GM19372 (cell line): ENCODE results near the gene SYT11.
"Not testable (repeated sequence)": the region's sequence is repeated elsewhere in the genome, so short reads cannot be mapped to it uniquely, and the experiment has no call there.

Experiments used
- ATAC-seq: cut with Tn5 transposase; IDR thresholded peaks from one replicate; pipeline ENCODE4 v1.9.1; 2021; ENCODE audit warnings: mild to moderate bottlenecking, low read depth, moderate library complexity; ENCODE audit not compliant: unreplicated experiment

SYT11 gene

DNA sequence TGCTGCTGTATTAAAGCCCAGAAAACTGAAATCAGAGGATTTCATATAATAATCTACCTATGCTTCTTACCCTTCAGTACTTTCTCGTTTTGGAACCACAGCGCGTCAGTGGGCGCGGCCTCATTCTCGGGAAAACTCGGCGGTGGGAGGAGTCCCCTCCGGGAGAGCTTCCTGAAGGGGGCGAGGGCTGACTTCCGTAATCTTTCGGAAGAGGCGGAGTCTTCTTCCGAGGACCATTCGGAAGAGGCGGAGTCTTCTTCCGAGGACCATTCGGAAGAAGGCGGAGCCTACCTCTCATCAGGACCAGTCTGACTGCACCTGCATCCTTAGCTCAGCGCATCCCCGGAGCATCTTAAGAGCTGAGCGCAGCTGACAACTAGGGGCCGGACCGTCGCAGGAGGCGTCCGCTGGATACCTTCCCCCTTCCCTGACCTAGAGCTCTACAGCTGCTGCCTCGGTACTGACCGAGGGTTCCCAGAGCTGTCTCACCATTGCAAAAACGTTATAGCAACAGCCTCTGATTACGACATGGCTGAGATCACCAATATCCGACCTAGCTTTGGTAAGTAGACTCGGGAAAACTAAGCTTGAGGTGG is at the start of gene SYT11:
TSS of gene SYT11 (plus strand) at position 334 of the 596 bp plus-strand sequence. CDS start at position 529, 195 bp downstream.
- ATAC-seq, result peak; percentile 67

DNA sequence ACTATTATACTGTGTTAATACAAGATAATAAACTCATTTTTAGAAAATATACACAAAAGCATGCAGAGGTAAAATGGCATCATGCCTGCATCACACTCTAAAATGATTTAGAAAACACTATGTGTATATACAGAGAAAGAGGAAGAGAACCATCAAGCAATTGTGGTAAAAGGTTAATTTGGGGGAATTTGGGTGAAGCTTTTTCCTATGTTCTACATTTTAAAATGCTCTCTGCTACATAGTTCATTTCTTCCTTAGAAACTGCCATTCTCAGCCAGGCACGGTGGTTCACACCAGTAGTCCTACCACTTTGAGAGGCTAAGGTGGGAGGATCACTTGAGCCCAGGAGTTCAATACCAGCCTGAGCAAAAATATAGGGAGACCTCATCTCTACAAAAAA is 46.5 kb upstream of the SYT11 start:
- ATAC-seq, result no peak

GRCh38 chr1:155813672-155814071 is 45.7 kb upstream of the SYT11 start:
- no peak for ATAC-seq

DNA sequence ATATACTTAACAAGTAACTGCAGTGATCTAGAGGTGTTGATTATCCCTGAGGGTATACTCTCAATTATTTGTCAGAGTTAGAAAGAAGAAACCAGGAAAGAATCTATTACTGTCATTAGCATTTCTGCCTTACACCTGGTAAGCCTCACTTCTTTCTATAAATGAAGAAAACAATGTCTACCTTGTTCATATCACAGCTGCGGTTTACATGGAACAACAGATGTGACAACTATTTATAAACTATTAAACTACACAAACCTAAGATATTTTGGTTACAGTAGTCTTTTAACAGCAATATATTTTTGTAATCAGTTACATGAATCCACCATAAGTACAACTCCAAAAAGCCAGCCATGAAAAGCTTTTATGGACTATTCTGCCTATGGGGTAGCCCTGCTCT is 43.0 kb upstream of the SYT11 start:
- ATAC-seq, result no peak

DNA sequence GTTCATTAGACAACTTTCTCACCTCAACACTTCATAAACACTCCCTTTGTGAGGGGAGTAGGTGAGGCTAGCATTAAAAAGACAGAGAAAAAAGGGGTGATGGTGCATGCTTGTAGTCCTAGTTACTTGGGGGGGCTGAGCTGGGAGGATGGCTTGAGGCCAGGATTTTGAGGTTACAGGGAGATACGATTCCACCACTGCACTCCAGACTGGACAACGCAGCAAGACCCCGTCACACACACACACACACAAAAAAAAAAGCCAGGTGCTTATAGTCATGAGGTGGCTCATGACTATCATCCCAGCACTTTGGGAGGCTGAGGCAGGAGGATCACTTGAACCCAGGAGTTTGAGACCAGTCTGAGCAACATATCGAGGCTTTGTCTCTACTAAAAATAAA is 31.9 kb upstream of the SYT11 start:
- ATAC-seq, result no peak

DNA sequence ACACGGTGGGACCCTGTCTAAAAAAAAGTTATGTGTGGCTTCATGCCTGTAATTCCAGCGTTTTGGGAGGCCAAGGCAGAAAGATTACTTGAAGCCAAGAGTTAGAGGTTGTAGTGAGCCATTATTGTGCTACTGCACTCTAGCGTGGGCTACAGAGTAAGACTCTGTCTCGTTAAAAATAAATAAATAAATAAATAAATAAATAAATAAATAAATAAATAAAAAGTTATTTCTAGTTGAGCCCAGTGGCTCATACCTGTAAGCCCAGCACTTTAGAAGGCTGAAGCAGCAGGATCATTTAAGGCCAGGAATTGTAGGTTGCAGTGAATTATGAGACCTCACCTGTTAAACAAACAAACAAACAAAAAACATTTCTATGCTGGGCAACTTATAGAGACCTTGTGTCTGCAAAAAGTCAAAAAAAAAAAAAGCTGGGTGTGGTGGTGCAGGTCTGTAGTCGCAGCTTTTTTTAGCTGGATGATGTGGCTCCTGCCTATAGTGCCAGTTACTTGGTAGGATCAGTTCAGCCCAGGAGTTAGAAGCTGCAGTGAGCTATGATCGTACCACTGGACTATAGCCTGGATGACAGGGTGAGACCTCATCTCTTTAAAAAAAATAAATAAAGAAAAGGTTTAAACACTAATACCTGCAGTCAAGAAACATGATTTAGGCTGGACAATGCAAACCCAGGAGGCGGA is 27.9 kb upstream of the SYT11 start:
- no peak for ATAC-seq

GRCh38 chr1:155833665-155834295 is 25.6 kb upstream of the SYT11 start:
- ATAC-seq, result no peak

DNA sequence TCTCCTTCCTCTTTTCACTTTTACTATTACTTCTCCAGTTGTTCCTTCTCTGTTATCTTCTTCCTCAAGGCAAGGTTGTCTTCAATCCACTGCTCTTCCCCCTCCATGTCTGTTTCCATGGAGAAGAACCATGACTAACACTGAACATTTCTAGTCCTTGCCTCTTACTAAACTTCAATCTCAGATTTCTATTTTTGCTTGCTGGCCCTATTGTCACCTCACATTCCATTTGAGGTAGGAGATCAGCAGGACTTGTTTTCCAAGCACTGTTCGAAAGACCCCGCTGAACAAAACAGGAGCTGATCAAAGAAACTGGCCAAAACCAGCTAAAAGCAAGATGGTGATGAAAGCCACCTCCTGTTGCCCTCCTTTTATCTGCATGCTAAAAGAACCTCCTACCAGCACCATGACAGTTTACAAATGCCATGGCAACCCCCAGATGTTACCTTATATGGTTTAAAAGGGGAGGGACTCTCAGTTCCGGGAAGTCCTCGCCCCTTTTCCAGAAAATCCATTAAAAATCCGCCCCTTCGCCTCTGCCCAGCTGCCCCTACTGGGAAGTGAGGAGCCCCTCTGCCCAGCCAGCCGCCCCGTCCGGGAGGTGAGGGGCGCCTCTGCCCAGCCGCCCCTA is 25.0 kb upstream of the SYT11 start:
- no peak for ATAC-seq

DNA sequence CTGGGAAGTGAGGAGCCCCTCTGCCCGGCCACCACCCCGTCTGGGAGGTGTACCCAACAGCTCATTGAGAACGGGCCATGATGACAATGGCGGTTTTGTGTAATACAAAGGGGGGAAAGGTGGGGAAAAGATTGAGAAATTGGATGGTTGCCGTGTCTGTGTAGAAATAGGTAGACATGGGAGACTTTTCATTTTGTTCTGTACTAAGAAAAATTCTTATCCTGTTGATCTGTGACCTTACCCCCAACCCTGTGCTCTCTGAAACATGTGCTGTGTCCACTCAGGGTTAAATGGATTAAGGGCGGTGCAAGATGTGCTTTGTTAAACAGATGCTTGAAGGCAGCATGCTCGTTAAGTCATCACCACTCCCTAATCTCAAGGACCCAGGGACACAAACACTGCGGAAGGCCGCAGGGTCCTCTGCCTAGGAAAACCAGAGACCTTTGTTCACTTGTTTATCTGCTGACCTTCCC is 24.4 kb upstream of the SYT11 start:
- not testable (repeated sequence) for ATAC-seq

DNA sequence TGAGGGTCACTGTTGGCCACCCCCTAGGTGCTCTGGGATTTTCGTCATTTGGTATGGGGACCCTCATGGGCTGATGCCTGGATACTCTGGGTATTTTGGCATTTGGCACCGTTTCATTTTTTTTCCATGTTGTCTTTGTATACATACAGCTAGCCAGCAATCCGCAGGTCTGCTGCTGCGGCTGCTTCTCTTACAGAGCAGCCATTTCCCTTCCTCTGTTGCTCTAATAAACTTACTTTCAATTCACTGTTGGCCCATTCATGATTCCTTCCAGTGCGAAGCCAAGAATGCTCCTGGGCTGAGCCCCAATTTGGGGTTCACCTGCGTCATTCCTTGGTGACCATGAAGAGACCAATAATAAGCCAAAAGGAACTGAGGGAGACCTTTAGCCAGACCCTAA is 23.8 kb upstream of the SYT11 start:
- ATAC-seq, result no peak

GRCh38 chr1:155840386-155840785 is 19.0 kb upstream of the SYT11 start:
- no peak for ATAC-seq

DNA sequence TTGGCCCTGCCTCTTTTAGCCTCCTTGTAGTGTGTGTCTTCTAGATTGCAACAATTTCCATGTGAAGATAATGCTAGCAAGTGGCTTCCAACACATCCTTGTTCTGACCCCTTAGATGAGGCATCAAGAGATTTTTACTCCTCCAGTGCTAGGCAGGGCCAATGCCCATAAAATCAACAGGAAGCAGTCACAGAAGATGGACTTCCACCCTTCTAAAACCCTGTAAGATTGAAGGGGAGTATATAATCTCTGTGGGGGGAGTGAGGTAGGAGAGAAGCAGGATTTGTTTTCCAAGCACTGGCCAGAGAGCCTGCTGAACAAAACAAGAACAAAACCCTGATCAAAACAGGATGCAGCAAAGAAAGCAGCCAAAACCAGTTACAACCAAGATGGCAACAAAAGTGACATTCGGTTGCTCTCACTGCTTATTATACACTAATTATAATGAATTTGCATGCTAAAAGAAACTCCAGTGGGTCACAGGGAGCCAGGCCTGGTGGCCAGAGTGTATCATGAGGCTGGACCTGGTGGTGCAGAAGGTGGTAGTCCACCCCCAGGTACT is 14.4 kb upstream of the SYT11 start:
- no peak for ATAC-seq

DNA sequence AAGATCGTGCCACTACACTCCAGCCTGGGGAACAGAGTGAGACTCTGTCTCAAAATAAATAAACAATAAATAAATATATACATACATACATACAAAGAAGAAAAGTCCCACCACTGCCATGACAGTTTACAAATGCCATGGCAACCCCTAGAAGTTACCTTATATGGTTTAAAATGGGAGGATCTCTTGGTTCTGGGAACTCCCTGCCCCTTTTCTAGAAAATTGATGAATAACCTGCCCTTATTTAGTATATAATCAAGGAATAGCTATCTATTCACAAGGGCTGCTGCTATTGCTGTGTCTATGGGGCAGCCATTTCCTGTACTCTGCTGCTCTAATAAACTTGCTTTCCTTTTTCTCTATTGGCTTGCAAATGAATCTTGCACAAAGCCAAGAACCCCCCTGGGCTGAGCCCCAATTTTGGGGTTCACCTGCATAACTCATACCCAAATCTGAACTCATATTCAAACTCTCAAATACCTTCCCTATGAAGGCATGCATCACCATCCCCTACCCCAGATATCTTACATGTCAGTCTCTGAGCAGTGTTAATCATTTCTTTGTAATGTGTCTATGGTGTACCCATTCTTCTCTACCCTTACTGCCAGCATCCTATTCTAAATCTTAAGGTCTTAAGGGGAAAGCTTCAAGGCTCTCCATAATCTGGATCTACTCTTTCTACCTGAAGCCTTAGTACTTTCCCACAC is 11.4 kb upstream of the SYT11 start:
- ATAC-seq, result no peak

DNA sequence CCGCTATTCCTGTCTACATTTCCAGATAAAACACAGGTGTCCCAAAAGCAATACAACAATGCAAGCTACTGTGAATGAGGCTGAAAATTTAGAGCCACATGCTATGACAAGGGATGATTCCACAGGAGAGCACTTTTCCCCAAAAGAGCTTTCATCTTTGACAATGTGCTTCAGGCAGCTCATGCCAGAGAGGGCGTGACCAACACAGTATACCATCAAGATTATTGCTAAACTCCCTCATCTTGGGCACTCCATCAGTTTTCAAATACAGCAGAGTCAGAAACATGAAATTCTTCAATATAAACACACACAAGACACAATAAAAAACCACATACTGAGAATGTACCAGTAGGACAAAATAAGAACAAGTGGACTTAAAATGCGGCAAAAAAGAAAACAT is 9.0 kb upstream of the SYT11 start:
- ATAC-seq, result no peak

DNA sequence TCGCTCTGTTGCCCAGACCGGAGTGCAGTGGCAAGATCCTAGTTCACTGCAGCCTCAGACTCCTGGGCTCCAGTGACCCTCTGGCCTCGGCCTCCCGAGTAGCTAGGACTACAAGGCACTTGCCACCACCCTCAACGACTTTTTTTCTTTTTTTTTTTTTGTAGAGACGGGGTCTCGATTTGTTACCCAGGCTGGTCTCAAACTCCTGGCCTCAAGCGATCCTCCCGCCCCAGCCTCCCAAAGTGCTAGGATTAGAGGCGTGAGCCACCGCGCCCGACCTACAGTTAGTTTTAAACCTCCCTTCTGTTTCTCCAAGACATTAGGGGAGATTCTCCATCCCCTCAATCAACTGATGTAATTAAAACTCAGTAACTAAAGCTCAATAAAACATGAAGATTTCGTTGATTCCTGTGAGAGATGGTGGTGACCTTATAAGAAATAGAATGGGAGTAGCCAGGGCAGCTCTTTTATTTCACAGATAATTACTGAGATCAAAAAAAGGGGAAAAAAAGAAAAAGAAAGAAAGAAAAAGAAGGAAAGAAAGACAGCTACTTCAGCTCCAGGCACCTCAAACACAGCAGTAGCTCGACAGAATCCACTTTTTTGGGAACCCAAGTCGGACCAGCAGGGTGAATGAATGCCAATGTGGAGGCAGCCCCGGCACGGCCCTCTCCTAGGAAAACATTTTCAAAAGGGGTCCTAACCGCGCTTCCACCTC is 3.0 kb upstream of the SYT11 start:
- no peak for ATAC-seq

GRCh38 chr1:155856975-155857930 is 2.1 kb upstream of the SYT11 start, which contains the start of gene GON4L:
TSS of gene GON4L (minus strand) at chr1:155857214. CDS start at chr1:155853780, 3,434 bp downstream.
- peak; percentile 45 for ATAC-seq

DNA sequence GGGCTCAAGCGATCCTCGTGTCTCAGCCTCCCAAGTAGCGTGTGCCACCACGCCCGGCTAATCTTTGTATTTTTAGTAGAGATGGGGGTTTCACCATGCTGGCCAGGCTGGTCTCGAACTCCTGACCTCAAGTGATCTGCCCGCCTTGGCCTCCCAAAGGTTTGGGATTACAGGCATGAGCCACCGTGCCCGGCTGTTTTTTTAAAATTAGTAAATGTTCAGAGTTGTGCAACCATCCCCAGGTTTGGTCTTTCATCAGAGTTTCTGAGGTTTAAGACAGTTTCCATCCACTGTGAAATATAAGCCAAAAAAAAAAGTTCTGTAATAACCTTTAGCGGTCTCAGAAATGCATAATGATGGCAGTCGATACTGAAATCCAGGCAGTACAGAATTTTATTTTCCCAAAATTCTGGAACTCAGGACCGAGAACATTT is 550 bp upstream of the SYT11 start:
- peak; percentile 13 for ATAC-seq
